D721Med (cell line): ENCODE results near the gene MYL2.
A peak's percentile ranks its signal among the peaks of the same experiment; 100 is the strongest.

Source experiments
- DNase-seq: peaks from one replicate; pipeline ENCODE4 v3.0.0; 2011; ENCODE audit warnings: low spot score; ENCODE audit not compliant: insufficient read length
- FAIRE-seq: peaks from 2 replicates; lab custom pipeline; 2011; peaks lifted over from hg19 to GRCh38; lab: Jason Lieb, UNC
- TF ChIP-seq, protein P1 (sequence below): IDR thresholded peaks from 2 replicates; pipeline ENCODE4 v1.5.1; 2012; ENCODE audit warnings: mild to moderate bottlenecking, control low read depth; ENCODE audit not compliant: insufficient read depth; ENCODE audit errors: missing control alignments

The MYL2 gene

DNA sequence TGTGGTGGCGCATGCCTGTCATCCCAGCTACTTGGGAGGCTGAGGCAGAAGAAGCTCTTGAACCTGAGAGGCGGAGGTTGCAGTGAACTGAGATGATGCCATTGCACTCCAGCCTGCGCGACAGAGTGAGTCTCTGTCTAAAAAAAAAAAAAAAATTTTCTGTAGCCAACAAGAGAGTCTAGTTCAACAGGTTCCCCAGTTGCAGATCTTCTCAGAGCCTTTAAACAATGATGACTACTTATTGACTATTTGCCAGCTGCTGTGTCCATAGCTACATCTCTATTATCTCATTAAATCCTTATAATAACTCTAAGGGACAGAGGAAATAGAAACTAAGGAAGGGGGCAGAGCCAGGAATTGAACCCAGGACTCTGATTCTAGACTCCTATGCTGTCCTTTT is 15.2 kb upstream of the MYL2 start:
- TF ChIP-seq, protein P1, sequence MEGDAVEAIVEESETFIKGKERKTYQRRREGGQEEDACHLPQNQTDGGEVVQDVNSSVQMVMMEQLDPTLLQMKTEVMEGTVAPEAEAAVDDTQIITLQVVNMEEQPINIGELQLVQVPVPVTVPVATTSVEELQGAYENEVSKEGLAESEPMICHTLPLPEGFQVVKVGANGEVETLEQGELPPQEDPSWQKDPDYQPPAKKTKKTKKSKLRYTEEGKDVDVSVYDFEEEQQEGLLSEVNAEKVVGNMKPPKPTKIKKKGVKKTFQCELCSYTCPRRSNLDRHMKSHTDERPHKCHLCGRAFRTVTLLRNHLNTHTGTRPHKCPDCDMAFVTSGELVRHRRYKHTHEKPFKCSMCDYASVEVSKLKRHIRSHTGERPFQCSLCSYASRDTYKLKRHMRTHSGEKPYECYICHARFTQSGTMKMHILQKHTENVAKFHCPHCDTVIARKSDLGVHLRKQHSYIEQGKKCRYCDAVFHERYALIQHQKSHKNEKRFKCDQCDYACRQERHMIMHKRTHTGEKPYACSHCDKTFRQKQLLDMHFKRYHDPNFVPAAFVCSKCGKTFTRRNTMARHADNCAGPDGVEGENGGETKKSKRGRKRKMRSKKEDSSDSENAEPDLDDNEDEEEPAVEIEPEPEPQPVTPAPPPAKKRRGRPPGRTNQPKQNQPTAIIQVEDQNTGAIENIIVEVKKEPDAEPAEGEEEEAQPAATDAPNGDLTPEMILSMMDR, result no peak

DNA sequence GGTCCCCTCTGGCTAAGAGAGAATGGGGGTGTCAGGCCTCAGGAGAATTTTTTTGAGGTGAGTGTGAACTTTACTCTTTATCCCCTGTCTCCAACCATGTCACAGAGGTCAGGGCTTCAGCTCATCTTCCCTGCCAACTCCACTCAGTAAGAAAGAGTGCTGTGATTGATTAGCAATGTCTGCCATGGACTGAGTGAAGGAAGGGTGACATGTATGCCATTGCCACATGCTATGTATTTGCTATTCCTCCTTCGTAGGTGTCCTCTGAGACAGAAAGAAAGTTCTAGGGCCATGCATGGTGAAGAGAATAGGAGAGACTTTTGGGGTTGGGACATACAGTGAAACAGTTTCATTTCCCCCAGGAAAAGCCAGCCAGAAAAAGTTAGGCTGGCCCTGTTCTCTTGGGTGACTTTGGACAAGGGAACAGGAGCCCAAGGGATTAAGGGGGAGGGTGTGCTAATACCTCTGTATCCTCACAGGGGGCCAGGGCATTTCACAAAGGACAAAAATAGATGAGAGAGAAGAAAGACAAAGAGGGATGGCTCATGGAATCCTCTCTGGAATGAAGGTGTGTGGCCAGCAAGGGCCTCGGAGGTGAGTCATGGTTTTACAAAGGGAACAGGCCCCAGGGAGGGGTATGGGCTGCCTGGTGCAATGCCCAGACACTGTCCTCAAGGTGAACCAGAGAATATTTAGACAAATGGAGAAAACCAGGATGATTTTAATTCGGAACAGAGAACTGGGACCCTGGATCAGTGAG is 13.9 kb upstream of the MYL2 start:
- FAIRE-seq (no peak), DNase-seq (no peak)
- TF ChIP-seq, protein P1, result no peak

More for the DNA sequence above, 15.2 kb upstream of the MYL2 start:
- no peak for FAIRE-seq
- no peak for DNase-seq

DNA sequence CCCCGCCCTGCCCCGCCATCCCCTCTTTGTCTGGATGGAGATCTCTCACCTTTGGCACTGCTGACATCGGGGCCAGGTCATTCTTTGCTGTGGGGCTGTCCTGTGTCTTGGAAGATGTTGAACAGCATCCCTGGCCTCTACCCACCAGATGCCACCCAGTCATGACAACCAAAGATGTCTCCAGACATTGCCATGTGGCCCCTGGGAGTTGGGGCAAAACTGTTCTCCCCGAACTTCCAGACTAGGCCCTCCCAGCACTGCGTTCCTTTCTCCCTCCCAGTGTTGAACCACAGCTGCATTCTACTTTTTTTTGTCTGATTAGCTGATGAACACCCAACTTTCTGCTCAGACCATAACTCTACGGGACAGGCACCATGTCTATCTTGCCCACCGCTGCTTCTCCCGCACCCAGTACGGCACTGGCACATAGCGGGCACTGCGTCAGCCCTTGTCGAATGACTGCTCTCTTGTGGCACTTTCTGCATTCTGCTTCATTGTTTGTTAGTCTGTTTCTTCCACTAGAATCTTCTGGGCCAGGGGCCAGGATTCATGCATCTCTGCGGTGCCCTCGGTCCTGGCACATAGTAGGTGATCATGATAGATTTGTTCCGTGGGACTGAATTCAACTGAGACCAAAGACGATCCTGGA is 13.1 kb upstream of the MYL2 start:
- DNase-seq (no peak), FAIRE-seq (no peak)
- TF ChIP-seq, protein P1, result no peak

DNA sequence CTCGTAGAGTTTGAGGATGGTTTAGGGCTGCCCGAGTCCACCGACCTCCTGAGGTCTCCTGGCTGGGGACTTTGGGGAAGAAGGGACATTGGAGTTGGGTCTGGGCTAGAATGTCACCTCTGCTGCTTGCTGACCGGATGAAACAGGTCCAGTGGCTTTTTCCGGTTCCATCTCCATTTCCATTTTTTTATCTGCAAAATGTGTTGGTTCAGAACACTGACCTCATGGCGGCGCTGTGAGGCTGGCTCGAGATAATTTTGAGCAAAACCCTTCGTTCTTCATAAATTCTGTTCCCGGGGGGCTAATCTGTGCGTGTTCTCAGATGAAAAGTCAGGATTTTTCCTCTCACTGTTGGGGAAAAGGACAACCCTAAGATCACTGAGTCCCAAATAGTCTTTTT is 11.7 kb upstream of the MYL2 start:
- FAIRE-seq (no peak), DNase-seq (no peak)
- TF ChIP-seq, protein P1, result peak; percentile 65

DNA sequence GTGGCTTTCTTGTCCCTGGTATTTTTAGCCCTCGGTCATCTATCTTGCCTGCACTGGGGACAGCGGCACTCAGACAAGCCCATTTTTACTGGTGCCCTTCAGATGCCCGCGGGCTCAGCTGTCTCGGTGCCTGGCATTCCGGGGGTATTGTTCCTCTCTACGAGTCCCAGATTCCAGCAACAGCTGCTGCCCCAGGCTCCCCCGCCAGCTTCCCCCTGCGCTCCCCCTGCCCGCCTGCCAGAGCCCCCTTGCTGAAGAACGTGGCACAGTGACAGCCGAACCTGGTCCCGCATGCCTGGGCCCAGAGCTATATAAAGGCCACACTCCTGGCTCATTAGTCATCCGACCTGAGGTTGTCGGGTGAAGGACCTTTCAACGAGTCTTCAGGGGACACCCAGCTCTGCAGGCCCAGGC is 10.9 kb upstream of the MYL2 start:
- FAIRE-seq (no peak), DNase-seq (no peak)
- TF ChIP-seq, protein P1, result no peak

DNA sequence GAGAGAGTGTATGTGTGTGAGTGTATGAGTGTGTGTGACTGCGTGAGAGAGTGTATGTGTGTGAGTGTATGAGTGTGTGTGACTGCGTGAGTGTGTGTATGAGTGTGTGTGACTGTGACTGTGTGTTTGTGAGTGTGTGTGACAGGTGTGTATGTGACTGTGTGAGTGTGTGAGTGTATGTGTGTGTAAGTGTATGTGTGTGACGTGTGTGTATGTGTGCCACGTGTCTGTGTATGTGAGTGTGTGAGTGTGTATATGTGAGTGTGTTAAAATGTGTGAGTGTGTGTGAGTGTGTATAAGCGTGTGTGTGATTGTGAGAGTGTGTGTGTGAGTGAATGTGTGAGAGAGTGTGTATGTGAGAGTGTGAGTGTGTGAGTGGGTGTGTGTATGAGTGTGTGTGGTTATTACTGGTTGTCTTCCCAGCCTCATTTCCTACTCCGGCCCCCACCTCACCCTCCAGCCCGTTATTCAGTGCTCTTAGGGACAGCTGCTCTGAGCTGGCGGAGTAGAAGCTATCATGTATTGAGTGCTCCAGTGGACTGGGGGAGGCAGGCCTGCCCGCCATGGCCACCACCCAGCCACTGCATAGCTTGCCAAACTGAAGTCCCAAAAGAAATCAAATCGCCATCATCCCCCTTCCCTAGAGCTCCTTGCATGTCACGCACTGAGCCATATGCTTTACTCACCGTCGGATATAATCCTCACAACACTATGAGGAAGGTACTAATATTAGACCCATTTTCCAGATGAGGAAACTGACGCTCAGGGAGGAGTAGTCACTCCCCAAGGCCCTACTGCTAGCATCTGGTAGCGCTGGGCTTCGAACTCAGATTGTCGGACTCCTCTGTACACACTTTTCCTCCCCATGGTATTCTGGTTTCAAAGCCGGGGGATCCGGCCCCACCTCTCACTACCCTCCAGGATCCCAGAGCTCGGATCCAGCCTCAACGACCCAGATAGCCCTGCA is 10.3 kb upstream of the MYL2 start:
- DNase-seq (no peak), FAIRE-seq (no peak)
- TF ChIP-seq, protein P1, result no peak
